Heart left ventricle (tissue), 13 donors: ENCODE results near the gene TGM4.

Experiments
- POLR2A ChIP-seq, 2 donors: fragments of 450-650 bp; IDR thresholded peaks; one replicate each; pipeline ENCODE4 v1.6.1; 2017; ENCODE audit warnings: antibody characterized with exemption in 2 of 2, mild to moderate bottlenecking in 2 of 2, moderate library complexity in 2 of 2
- TF ChIP-seq, protein P1 (sequence below), 12 donors: fragments of 200-600 bp; sonication (generic) in 4 of 12; IDR thresholded peaks; one replicate each; pipeline versions ENCODE4 v1.5.0 to v1.8.0; 2018 to 2022; ENCODE audit warnings: antibody characterized with exemption in 12 of 12, mild to moderate bottlenecking in 5 of 12
- donor health status: ischemic (EF 13 %, LVEDD 7.1; RV severe dilation, severe dysfunction).
- donor health status: DM: no; HTN: yes; CAD: no.
- donor health status: DM: no; HTN: no; CAD: no.
- donor health status: ischemic (EF 25% LVEDD 6.9; RV normal size, moderate dysfunction).
- donor health status: ischemic (EF 25% LVEDD 5.7; RV mildly dilated, moderate dysfunction).
- donor health status: ischemic (EF 35%, LVEDD 5.7; RV mildly dilated, moderate dysfunction).
- donor health status: nonischemic (EF 11% LVEDD 7.7; RV severe dilation, severe dysfunction).
- donor health status: DM: yes; HTN: yes; CAD: no.
- donor health status: PGD.
- donor health status: ischemic (EF 29% LVEDD 5.4; RV normal size, mild dysfunction).
- donor health status: nonischemic (EF 23%, LVEDD 6.1; RV moderate dilation, normal function).

DNA sequence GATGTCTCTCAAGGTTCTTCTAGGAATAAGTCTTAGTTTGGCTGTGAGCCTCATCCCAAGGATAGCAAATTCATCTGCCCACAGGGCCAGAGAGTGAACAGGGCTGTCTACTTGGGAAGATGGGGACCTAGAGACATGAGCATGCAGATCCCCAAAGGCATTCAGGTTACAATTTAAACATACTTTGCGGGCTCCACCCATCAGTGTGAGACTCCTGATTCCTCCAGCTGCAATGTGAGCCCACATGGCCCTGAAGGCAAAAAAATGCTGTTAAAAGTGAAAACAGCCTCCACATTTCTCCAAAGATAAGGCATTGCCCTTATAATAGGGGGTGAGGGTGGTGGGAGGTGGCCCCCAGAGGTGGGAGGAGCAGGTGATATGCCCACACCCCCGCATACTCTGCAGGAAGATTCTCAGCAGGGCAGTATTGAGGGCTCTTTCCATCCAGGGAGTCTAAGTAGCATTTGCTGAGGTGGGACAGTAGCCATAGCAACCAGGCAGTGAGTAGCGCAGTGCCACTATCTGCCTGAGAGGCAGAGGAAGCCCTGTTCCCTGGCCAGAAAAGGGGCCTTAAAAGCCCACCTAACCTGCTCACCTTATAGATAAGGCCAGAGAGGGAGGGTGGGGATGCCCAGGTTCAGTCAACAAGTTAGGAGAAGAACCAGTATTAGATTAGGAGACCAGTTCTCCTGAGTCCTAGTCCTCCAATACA is 31.2 kb downstream of the TGM4 start:
- TF ChIP-seq, protein P1, sequence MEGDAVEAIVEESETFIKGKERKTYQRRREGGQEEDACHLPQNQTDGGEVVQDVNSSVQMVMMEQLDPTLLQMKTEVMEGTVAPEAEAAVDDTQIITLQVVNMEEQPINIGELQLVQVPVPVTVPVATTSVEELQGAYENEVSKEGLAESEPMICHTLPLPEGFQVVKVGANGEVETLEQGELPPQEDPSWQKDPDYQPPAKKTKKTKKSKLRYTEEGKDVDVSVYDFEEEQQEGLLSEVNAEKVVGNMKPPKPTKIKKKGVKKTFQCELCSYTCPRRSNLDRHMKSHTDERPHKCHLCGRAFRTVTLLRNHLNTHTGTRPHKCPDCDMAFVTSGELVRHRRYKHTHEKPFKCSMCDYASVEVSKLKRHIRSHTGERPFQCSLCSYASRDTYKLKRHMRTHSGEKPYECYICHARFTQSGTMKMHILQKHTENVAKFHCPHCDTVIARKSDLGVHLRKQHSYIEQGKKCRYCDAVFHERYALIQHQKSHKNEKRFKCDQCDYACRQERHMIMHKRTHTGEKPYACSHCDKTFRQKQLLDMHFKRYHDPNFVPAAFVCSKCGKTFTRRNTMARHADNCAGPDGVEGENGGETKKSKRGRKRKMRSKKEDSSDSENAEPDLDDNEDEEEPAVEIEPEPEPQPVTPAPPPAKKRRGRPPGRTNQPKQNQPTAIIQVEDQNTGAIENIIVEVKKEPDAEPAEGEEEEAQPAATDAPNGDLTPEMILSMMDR (IDR thresholded peaks at IDR 0.05), result no peak
- no peak for TF ChIP-seq POLR2A (IDR thresholded peaks at IDR 0.05)
